ENCODE results near the gene C6orf52.
"Not testable (repeated sequence)": the region's sequence is repeated elsewhere in the genome, so short reads cannot be mapped to it uniquely, and the experiment has no call there.

C6orf52 gene

GRCh38 chr6:10668126-10668917 lies 26.1 kb downstream of the C6orf52 start:
- no peak for TF ChIP-seq CTCF (IDR thresholded peaks at IDR 0.05)
- Histone ChIP-seq H3K27me3 (no peaks in the 10 kb centered on the region), H3K9me3 (no peaks in the 10 kb centered on the region), H3K27ac (no peak overlapping the region), H3K36me3 (no peaks in the 10 kb centered on the region), H3K4me1 (ENCODE audit: control insufficient read depth in 1 of 2, insufficient read depth in 1 of 2, low read depth in 1 of 2, low read length in 1 of 2) (no peaks in the 10 kb centered on the region), H3K4me3 (ENCODE audit: low read depth in 1 of 2, low read length in 1 of 2) (no peak overlapping the region)

DNA sequence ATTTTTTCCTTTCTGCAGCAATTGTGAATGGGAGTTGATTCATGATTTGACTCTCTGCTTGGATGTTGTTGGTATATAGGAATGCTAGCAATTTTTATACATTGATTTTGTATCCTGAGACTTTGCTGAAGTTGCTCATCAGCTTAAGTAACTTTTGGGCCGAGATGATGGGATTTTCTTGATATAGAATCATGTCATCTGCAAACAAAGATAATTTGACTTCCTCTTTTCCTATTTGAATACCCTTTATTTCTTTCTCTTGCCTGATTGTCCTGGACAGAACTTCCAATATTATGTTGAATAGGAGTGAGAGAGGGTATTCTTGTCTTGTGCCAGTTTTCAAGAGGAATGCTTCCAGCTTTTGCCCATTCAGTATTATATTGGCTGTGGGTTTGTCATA lies 28.8 kb downstream of the C6orf52 start:
- not testable (repeated sequence) for H3K4me3 ChIP-seq (ENCODE audit: low read depth in 1 of 2, low read length in 1 of 2); H3K36me3 ChIP-seq; H3K27me3 ChIP-seq; H3K4me1 ChIP-seq (ENCODE audit: control insufficient read depth in 1 of 2, insufficient read depth in 1 of 2, low read depth in 1 of 2, low read length in 1 of 2); H3K9me3 ChIP-seq; H3K27ac ChIP-seq

- Histone ChIP-seq H3K27me3 (no peaks in the 10 kb centered on the region), H3K4me3 (ENCODE audit: low read depth in 1 of 2, low read length in 1 of 2) (no peak overlapping the region), H3K9me3 (no peaks in the 10 kb centered on the region), H3K4me1 (ENCODE audit: control insufficient read depth in 1 of 2, insufficient read depth in 1 of 2, low read depth in 1 of 2, low read length in 1 of 2) (no peaks in the 10 kb centered on the region), H3K36me3 (no peaks in the 10 kb centered on the region), H3K27ac (no peak overlapping the region)
- no peak for TF ChIP-seq CTCF (IDR thresholded peaks at IDR 0.05)
These were observed 31.7 kb downstream of the C6orf52 start for GRCh38 chr6:10662742-10663141.

DNA sequence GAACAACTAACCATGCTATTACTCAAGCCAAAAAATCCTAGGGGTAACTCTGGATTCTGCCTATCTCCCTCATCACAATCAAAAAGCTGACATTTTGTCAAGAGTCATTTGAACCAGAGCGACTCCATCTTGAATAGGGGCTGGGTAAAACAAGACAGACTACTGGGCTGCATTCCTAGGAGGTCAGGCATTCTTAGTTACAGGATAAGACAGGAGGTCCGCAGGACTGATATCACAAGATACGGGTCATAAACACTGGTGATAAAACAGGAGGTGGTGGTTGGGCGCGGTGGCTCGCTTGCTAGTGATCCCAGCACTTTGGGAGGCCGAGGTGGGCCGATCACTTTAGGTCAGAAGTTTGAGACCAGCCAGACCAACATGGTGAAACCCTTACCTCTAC lies 32.2 kb downstream of the C6orf52 start:
- TF ChIP-seq CTCF (IDR thresholded peaks at IDR 0.05), result no peak
- Histone ChIP-seq H3K4me1 (ENCODE audit: control insufficient read depth in 1 of 2, insufficient read depth in 1 of 2, low read depth in 1 of 2, low read length in 1 of 2) (no peaks in the 10 kb centered on the region), H3K27ac (no peak overlapping the region), H3K9me3 (no peaks in the 10 kb centered on the region), H3K36me3 (no peaks in the 10 kb centered on the region), H3K27me3 (no peaks in the 10 kb centered on the region), H3K4me3 (ENCODE audit: low read depth in 1 of 2, low read length in 1 of 2) (no peak overlapping the region)

- H3K4me3 ChIP-seq (ENCODE audit: low read depth in 1 of 2, low read length in 1 of 2); H3K27me3 ChIP-seq; H3K27ac ChIP-seq; H3K9me3 ChIP-seq; H3K4me1 ChIP-seq (ENCODE audit: control insufficient read depth in 1 of 2, insufficient read depth in 1 of 2, low read depth in 1 of 2, low read length in 1 of 2); H3K36me3 ChIP-seq: not testable (repeated sequence)
These were observed 33.8 kb downstream of the C6orf52 start for GRCh38 chr6:10660431-10661191.

DNA sequence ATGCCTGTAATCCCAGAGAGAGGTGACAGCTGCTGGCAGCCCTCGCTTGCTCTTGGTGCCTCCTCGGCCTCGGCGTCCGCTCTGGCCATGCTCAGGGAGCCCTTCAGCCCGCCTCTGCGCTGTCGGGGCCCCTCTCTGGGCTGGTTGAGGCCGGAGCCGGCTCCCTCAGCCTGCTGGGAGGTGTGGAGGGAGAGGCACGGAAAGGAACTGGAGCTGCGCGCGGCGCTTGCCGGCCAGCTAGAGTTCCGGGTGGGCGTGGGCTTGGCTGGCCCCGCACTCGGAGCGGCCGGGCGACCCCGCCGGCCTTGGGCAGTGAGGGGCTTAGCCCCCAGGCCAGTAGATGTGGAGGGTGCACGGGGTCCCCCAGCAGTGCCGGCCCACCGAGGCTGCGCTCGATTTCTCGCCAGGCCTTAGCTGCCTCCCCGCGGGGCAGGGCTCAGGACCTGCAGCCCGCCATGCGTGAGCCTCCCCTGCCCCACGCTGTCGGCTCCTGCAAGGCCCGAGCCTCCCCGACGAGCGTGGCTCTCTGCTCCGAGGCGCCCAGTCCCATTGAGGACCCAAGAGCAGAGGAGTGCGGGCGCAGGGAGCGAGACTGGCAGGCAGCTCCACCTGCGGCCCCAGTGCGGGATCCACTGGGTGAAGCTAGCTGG lies 34.6 kb downstream of the C6orf52 start:
- H3K4me3 ChIP-seq (ENCODE audit: low read depth in 1 of 2, low read length in 1 of 2), result peak overlapping the region in 1 of 2 experiments; percentile 29
- no peak overlapping the region for H3K27ac ChIP-seq
- H3K36me3 ChIP-seq, result no peaks in the 10 kb centered on the region
- H3K9me3 ChIP-seq, result no peaks in the 10 kb centered on the region
- H3K4me1 ChIP-seq (ENCODE audit: control insufficient read depth in 1 of 2, insufficient read depth in 1 of 2, low read depth in 1 of 2, low read length in 1 of 2), result no peaks in the 10 kb centered on the region
- no peak for TF ChIP-seq CTCF (IDR thresholded peaks at IDR 0.05)
- peaks cover 15% of the 10 kb centered on the region for H3K27me3 ChIP-seq
